H1 (cell line): ENCODE measurements around the gene ARMH3. TPM values are rescaled to one million over a fixed set of nuclear protein-coding genes. Genes with fewer than 3 reads are reported as not detected.
A peak's percentile ranks its signal among the peaks of the same experiment; 100 is the strongest.

Experiments used
- CTCF ChIA-PET: fragments of 300-600 bp; sonication (Branson Sonifier 250); formaldehyde crosslinking; loops from one replicate; lab custom pipeline; 2021; ENCODE audit not compliant: partially characterized antibody; lab: Charles Lee
- POLR2A ChIA-PET: fragments of 300-600 bp; sonication (Branson Sonifier 250); formaldehyde crosslinking; loops from one replicate; lab custom pipeline; 2021; ENCODE audit warnings: inconsistent platforms; ENCODE audit not compliant: partially characterized antibody; lab: Charles Lee
- DNase-seq, 2 experiments: peaks; one replicate each; pipeline versions ENCODE4 v3.0.0 to v3.0.0-alpha.2; 2010 to 2022; ENCODE audit warnings: low spot score in 2 of 2, low read depth in 1 of 2, mixed read lengths in 1 of 2
- FAIRE-seq: peaks from 2 replicates; lab custom pipeline; 2011; peaks lifted over from hg19 to GRCh38; lab: Jason Lieb, UNC
- H2AFZ ChIP-seq: 2 replicates; pipeline ENCODE4 v1.8.1; 2012; ENCODE audit warnings: low read length, inconsistent platforms
- H2AK5ac ChIP-seq: 2 replicates; pipeline ENCODE4 v1.6.1; 2013; ENCODE audit warnings: low read depth, low read length
- H2BK120ac ChIP-seq: replicated peaks from 2 replicates; pipeline ENCODE3; 2013; ENCODE audit warnings: low read depth, low read length, inconsistent platforms
- H2BK12ac ChIP-seq: 2 replicates; pipeline ENCODE4 v1.6.1; 2013; ENCODE audit warnings: low read depth, low read length
- H2BK15ac ChIP-seq: 2 replicates; pipeline ENCODE4 v1.6.1; 2013; ENCODE audit warnings: low read length
- H2BK20ac ChIP-seq: 2 replicates; pipeline ENCODE4 v1.6.1; 2013; ENCODE audit warnings: low read length
- H2BK5ac ChIP-seq: 2 replicates; pipeline ENCODE4 v1.6.1; 2013; ENCODE audit warnings: low read depth, low read length
- H3K14ac ChIP-seq: 2 replicates; pipeline ENCODE4 v1.6.1; 2013; ENCODE audit warnings: inconsistent platforms; ENCODE audit not compliant: insufficient read length
- H3K18ac ChIP-seq: 2 replicates; pipeline ENCODE4 v1.6.1; 2013; ENCODE audit warnings: low read length; ENCODE audit errors: extremely low read depth
- H3K23ac ChIP-seq: 2 replicates; pipeline ENCODE4 v1.6.1; 2013; ENCODE audit warnings: inconsistent platforms; ENCODE audit not compliant: insufficient read length
- H3K23me2 ChIP-seq: 2 replicates; pipeline ENCODE4 v1.6.1; 2013; ENCODE audit warnings: low read depth, low read length
- H3K27ac ChIP-seq: 2 replicates; pipeline ENCODE4 v1.6.1; 2011; ENCODE audit warnings: low read depth, low read length, inconsistent platforms
- H3K27me3 ChIP-seq, 4 experiments: replicated peaks in 1 of 4; 1 replicate in 1 of 4; 2 replicates in 3 of 4; pipeline versions ENCODE4 v1.6.1 to v1.8.1; 2011 to 2013; ENCODE audit warnings: low read length in 3 of 4, mild to moderate bottlenecking in 3 of 4, inconsistent platforms in 2 of 4, mixed read lengths in 2 of 4, moderate library complexity in 1 of 4; ENCODE audit not compliant: control insufficient read depth in 3 of 4, insufficient read depth in 3 of 4; ENCODE audit errors: extremely low read depth in 1 of 4
- H3K36me3 ChIP-seq, 4 experiments: 2 replicates each; pipeline versions ENCODE4 v1.6.1 to v1.8.1; 2011 to 2013; ENCODE audit warnings: mild to moderate bottlenecking in 4 of 4, low read length in 3 of 4, moderate library complexity in 2 of 4, control low read depth in 1 of 4, inconsistent platforms in 1 of 4; ENCODE audit not compliant: insufficient read depth in 4 of 4, control insufficient read depth in 2 of 4
- H3K4ac ChIP-seq: replicated peaks from 2 replicates; pipeline ENCODE3; 2013; ENCODE audit warnings: low read length, low read depth, mixed read lengths, inconsistent platforms; ENCODE audit not compliant: insufficient read length
- H3K4me1 ChIP-seq, 4 experiments: replicated peaks in 1 of 4; 1 replicate in 1 of 4; 2 replicates in 3 of 4; pipeline versions ENCODE4 v1.6.1 to v1.8.1; 2011 to 2013; ENCODE audit warnings: low read length in 3 of 4, inconsistent platforms in 2 of 4, mixed read lengths in 1 of 4; ENCODE audit not compliant: insufficient read depth in 4 of 4, control insufficient read depth in 3 of 4
- H3K4me2 ChIP-seq, 2 experiments: 2 replicates each; pipeline versions ENCODE4 v1.6.1 to v1.8.1; 2011 to 2013; ENCODE audit warnings: low read depth in 2 of 2, low read length in 2 of 2, control low read depth in 1 of 2, inconsistent platforms in 1 of 2, mild to moderate bottlenecking in 1 of 2; ENCODE audit not compliant: insufficient read depth in 1 of 2
- H3K4me3 ChIP-seq, 4 experiments: fragments of 200-600, 300-600 bp in 1 of 4; sonication (generic), shearing (Covaris generic), sonication (Bioruptor Twin) in 1 of 4; 2 replicates each; pipeline versions ENCODE4 v1.5.1 to v1.8.1; 2011 to 2016; ENCODE audit warnings: low read length in 4 of 4, low read depth in 3 of 4, control low read depth in 2 of 4, inconsistent platforms in 2 of 4, mild to moderate bottlenecking in 2 of 4, mixed read lengths in 1 of 4, moderate library complexity in 1 of 4; ENCODE audit not compliant: insufficient read depth in 2 of 4; ENCODE audit errors: extremely low read depth in 1 of 4
- H3K56ac ChIP-seq: replicated peaks from 2 replicates; pipeline ENCODE3; 2013; ENCODE audit warnings: low read depth, mild to moderate bottlenecking, mixed read lengths, low read length, inconsistent platforms; ENCODE audit not compliant: insufficient read length
- H3K79me1 ChIP-seq: 2 replicates; pipeline ENCODE4 v1.6.1; 2013; ENCODE audit warnings: low read depth, low read length, control low read depth
- H3K79me2 ChIP-seq, 2 experiments: 2 replicates each; pipeline versions ENCODE4 v1.6.1 to v1.8.1; 2012 to 2013; ENCODE audit warnings: low read length in 2 of 2, mild to moderate bottlenecking in 2 of 2, inconsistent platforms in 1 of 2; ENCODE audit not compliant: insufficient read depth in 2 of 2, control insufficient read depth in 1 of 2
- H3K9ac ChIP-seq, 4 experiments: replicated peaks in 1 of 4; 1 replicate in 1 of 4; 2 replicates in 3 of 4; pipeline versions ENCODE4 v1.6.1 to v1.8.1; 2011 to 2013; ENCODE audit warnings: low read depth in 3 of 4, low read length in 3 of 4, control low read depth in 2 of 4, mild to moderate bottlenecking in 2 of 4, moderate library complexity in 2 of 4, inconsistent platforms in 1 of 4; ENCODE audit errors: extremely low read depth in 1 of 4
- H3K9me3 ChIP-seq, 2 experiments: 2 replicates each; pipeline versions ENCODE4 v1.6.1 to v1.8.1; 2012 to 2013; ENCODE audit warnings: mild to moderate bottlenecking in 2 of 2, moderate library complexity in 2 of 2, control low read depth in 1 of 2, inconsistent platforms in 1 of 2, low read depth in 1 of 2, low read length in 1 of 2, mixed read lengths in 1 of 2; ENCODE audit not compliant: insufficient read depth in 2 of 2
- H4K20me1 ChIP-seq, 2 experiments: replicated peaks in 1 of 2; 2 replicates each; pipeline versions ENCODE3 to v1.8.1; 2011 to 2013; ENCODE audit warnings: inconsistent platforms in 2 of 2, low read length in 2 of 2, mild to moderate bottlenecking in 1 of 2; ENCODE audit not compliant: insufficient read depth in 2 of 2, control insufficient read depth in 1 of 2
- H4K5ac ChIP-seq: 2 replicates; pipeline ENCODE4 v1.6.1; 2013; ENCODE audit warnings: low read length, low read depth, mixed read lengths, inconsistent platforms; ENCODE audit not compliant: insufficient read length
- H4K8ac ChIP-seq: 2 replicates; pipeline ENCODE4 v1.8.0; 2013; ENCODE audit warnings: mild to moderate bottlenecking, moderate library complexity, low read length, inconsistent platforms; ENCODE audit not compliant: insufficient read depth; ENCODE audit errors: extremely low read depth
- H4K91ac ChIP-seq: replicated peaks from 2 replicates; pipeline ENCODE3; 2013; ENCODE audit warnings: low read length, mixed read lengths, inconsistent platforms; ENCODE audit not compliant: insufficient read length
- ASH2L ChIP-seq: fragments of 200-600, 300-600 bp; sonication (generic); IDR thresholded peaks from one replicate; pipeline ENCODE4 v1.7.1; 2017; ENCODE audit warnings: low read length
- BCL11A ChIP-seq, 2 experiments: IDR thresholded peaks; one replicate each; pipeline ENCODE4 v1.6.1; 2011; ENCODE audit warnings: low read depth in 2 of 2, low read length in 2 of 2, mild to moderate bottlenecking in 2 of 2
- CEBPB ChIP-seq: IDR thresholded peaks from 2 replicates; pipeline ENCODE4 v1.6.1; 2012; ENCODE audit warnings: low read depth, low read length
- CTBP2 ChIP-seq: IDR thresholded peaks from 2 replicates; pipeline ENCODE4 v1.7.0; 2011; ENCODE audit warnings: borderline replicate concordance, mild to moderate bottlenecking, moderate library complexity, mixed read lengths, low read length; ENCODE audit not compliant: insufficient read depth, insufficient read length
- MAFK ChIP-seq: IDR thresholded peaks from 2 replicates; pipeline ENCODE4 v1.6.1; 2012; ENCODE audit warnings: low read depth, mild to moderate bottlenecking, improper control_type of control experiment, low read length
- MAX ChIP-seq: IDR thresholded peaks from 2 replicates; pipeline ENCODE4 v1.6.1; 2012; ENCODE audit warnings: inconsistent platforms
- RBBP5 ChIP-seq: IDR thresholded peaks from 2 replicates; pipeline ENCODE4 v1.7.1; 2012; ENCODE audit warnings: low read depth, mild to moderate bottlenecking, inconsistent platforms, low read length, moderate library complexity, borderline replicate concordance
- RNF2 ChIP-seq: fragments of 200-900, 300-1000 bp; sonication (generic); IDR thresholded peaks from 2 replicates; pipeline ENCODE4 v1.7.1; 2016; ENCODE audit warnings: borderline replicate concordance, low read depth, mild to moderate bottlenecking, antibody characterized with exemption, low read length; ENCODE audit not compliant: poor library complexity, severe bottlenecking; ENCODE audit errors: missing control alignments
- SRF ChIP-seq: IDR thresholded peaks from 2 replicates; pipeline ENCODE4 v1.6.1; 2011; ENCODE audit warnings: mild to moderate bottlenecking, low read depth, low read length, moderate library complexity
- TAF7 ChIP-seq: optimal IDR thresholded peaks from 2 replicates; pipeline ENCODE3; 2011; ENCODE audit warnings: low read depth, mild to moderate bottlenecking, inconsistent platforms, low read length, moderate library complexity, borderline replicate concordance
- TCF12 ChIP-seq: IDR thresholded peaks from 2 replicates; pipeline ENCODE4 v1.6.1; 2011; ENCODE audit warnings: low read depth, mild to moderate bottlenecking, low read length
- YY1 ChIP-seq: IDR thresholded peaks from 2 replicates; pipeline ENCODE4 v1.6.1; 2011; ENCODE audit warnings: low read depth, mild to moderate bottlenecking, low read length
- WGBS, 2 experiments: shearing (Covaris generic) in 1 of 2; methylation state at CpG; one replicate each; pipeline versions ENCODE4 v1.1.6 to v1.1.7; 2013 to 2015; ENCODE audit warnings: low lambda C conversion rate in 2 of 2, mixed read lengths in 2 of 2, inconsistent platforms in 1 of 2, low coverage in 1 of 2, missing lambda C conversion rate in 1 of 2; ENCODE audit not compliant: insufficient replicate concordance in 2 of 2, insufficient coverage in 1 of 2, insufficient read length in 1 of 2; ENCODE audit errors: extremely low coverage in 1 of 2, missing lambda C conversion rate in 1 of 2; 5-methylcytosine and 5-hydroxymethylcytosine counted together
- polyA plus RNA-seq, 7 experiments: library from polyadenylated mRNA; depleted of rRNA in 3 of 7; stranded (reverse) in 5 of 7; unstranded in 2 of 7; fragments of >200 nt in 5 of 7; fragments of 200-250 nt in 2 of 7; gene quantifications; 1 replicate in 5 of 7; 2 replicates in 1 of 7; 4 replicates in 1 of 7; pipeline versions ENCODE4 v1.2.1 to v1.2.3, GENCODE V29; 2011 to 2013; ENCODE audit warnings: missing spikeins in 2 of 7, mixed read lengths in 2 of 7
- total RNA-seq: library from RNA; stranded (reverse); fragmentation: NEBNext Ultra II Directional; extraction: Animal tissue kit (Norgen Biotek cat#: 25700); gene quantifications from 2 replicates; pipeline ENCODE4 v1.2.1, GENCODE V29; 2021

ARMH3 gene
- total and polyA plus RNA-seq, 2 of the 8 experiments (the other 6 are each of a cell fraction or from before 2014, with no cell fraction given): 11.6 to 18.3 TPM

GRCh38 chr10:101831169-101831811, 224.7 kb downstream of the ARMH3 start:
- H3K18ac ChIP-seq: peak overlapping the region; percentile 24; the same call in 1 of the 2 replicates
- POLR2A ChIA-PET: interaction anchor here (1.8 to 9.8 kb wide), 2 partner anchors 9 to 14 kb away, joined by 12 to 100 read pairs; partner anchors contain the start of gene OGA
- no peaks in the 10 kb centered on the region for H3K79me2 ChIP-seq
- no peak overlapping the region for H4K91ac ChIP-seq
- FAIRE-seq (no peak), DNase-seq (no peak)
- H2BK120ac ChIP-seq: no peak overlapping the region
- H3K9ac ChIP-seq: peak overlapping the region in 2 of 4 experiments; percentile 15 to 39; a peak in 2 of 7 replicates
- 0 out of 2 replicates have a peak overlapping the region, but pooled peaks have one; percentile 6 for H3K27ac ChIP-seq
- peaks cover 13% of the 10 kb centered on the region for H3K23me2 ChIP-seq
- H2BK12ac ChIP-seq: peak overlapping the region; percentile 92; the same call in 1 of the 2 replicates
- H3K9me3 ChIP-seq: no peaks in the 10 kb centered on the region
- H4K5ac ChIP-seq: peak overlapping the region; percentile 6
- H3K4me3 ChIP-seq: peak overlapping the region; percentile 44 to 66 (median 48); a peak in 7 of 8 replicates
- H3K79me1 ChIP-seq: peaks cover 2% of the 10 kb centered on the region; the same call in 1 of the 2 replicates
- no peak overlapping the region for H3K14ac ChIP-seq
- no peak overlapping the region for H2AK5ac ChIP-seq
- peak overlapping the region; percentile 45 for H4K8ac ChIP-seq
- peaks cover 4 to 18% of the 10 kb centered on the region in 2 experiments for H4K20me1 ChIP-seq
- H3K4ac ChIP-seq: no peak overlapping the region
- H3K27me3 ChIP-seq: no peaks in the 10 kb centered on the region
- H3K56ac ChIP-seq: no peak overlapping the region
- no peaks in the 10 kb centered on the region; a peak in 1 of 8 replicates for H3K36me3 ChIP-seq
- CTCF ChIA-PET: interaction anchor here (0.6 to 4.3 kb wide), 3 partner anchors 10 to 769 kb away, joined by 3 to 24 read pairs (median 4); no protein-coding TSS in a partner anchor
- no peak overlapping the region for H3K23ac ChIP-seq
- peaks cover 12 to 25% (median 17%) of the 10 kb centered on the region in 4 experiments for H3K4me1 ChIP-seq
- no peak overlapping the region; the same call in 1 of the 2 replicates for H2AFZ ChIP-seq
- WGBS, 2 experiments: 71% methylated on average over 9 of the region's 9 CpGs; no CpG with 5 or more reads in 1 of the 2 experiments
- peak overlapping the region; percentile 81; the same call in 1 of the 2 replicates for H2BK5ac ChIP-seq
- H2BK20ac ChIP-seq: no peak overlapping the region
- H2BK15ac ChIP-seq: peak overlapping the region; percentile 82
- H3K4me2 ChIP-seq: peak overlapping the region; percentile 87 to 94
- no peak for TF ChIP-seq TCF12
- TF ChIP-seq CTBP2: no peak
- TF ChIP-seq YY1: no peak
- no peak for TF ChIP-seq MAFK
- no peak for TF ChIP-seq MAX
- no peak for TF ChIP-seq RBBP5
- TF ChIP-seq SRF: no peak
- no peak for TF ChIP-seq RNF2
- TF ChIP-seq CEBPB: no peak
- TF ChIP-seq TAF7: no peak
- no peak for TF ChIP-seq ASH2L
- TF ChIP-seq BCL11A (IDR thresholded peaks at IDR 0.05; ENCODE audit: low read depth in 2 of 2, low read length in 2 of 2): no peak
